HCT116 (cell line): ENCODE data around the gene TTBK1.

Experiments
- ATF3 ChIP-seq: IDR thresholded peaks from 2 replicates; pipeline ENCODE4 v1.6.1; 2012
- CTCF ChIP-seq, 3 experiments: fragments of 200-600 bp in 1 of 3; sonication (generic) in 1 of 3; IDR thresholded peaks in 2 of 3; conservative IDR thresholded peaks in 1 of 3; 2 replicates each; pipeline ENCODE4 v1.5.1; 2012 to 2017; ENCODE audit warnings: low read depth in 2 of 3, low read length in 2 of 3, antibody characterized with exemption in 1 of 3, borderline replicate concordance in 1 of 3, control low read depth in 1 of 3, mild to moderate bottlenecking in 1 of 3, mixed read lengths in 1 of 3, mixed run types in 1 of 3, moderate library complexity in 1 of 3; ENCODE audit not compliant: insufficient read depth in 1 of 3
- EZH2 ChIP-seq: fragments of 200-600 bp; sonication (generic); IDR thresholded peaks from 2 replicates; pipeline ENCODE4 v1.6.1; 2017; ENCODE audit warnings: antibody characterized with exemption, mixed run types
- EZH2phosphoT487 ChIP-seq: fragments of 200-600 bp; IDR thresholded peaks from 2 replicates; pipeline ENCODE4 v1.6.1; 2018; ENCODE audit warnings: antibody characterized with exemption, borderline replicate concordance
- FOSL1 ChIP-seq: IDR thresholded peaks from 2 replicates; pipeline ENCODE4 v1.6.1; 2012; ENCODE audit warnings: low read depth
- MAX ChIP-seq: IDR thresholded peaks from 2 replicates; pipeline ENCODE4 v1.6.1; 2012
- POLR2A ChIP-seq: IDR thresholded peaks from 2 replicates; pipeline ENCODE4 v1.7.0; 2011; ENCODE audit warnings: borderline replicate concordance; ENCODE audit not compliant: insufficient read depth, insufficient read length; ENCODE audit errors: extremely low read depth
- POLR2AphosphoS5 ChIP-seq: IDR thresholded peaks from 2 replicates; pipeline ENCODE4 v1.6.1; 2011; ENCODE audit warnings: mild to moderate bottlenecking, low read depth, low read length, moderate library complexity
- ZNF274 ChIP-seq: fragments of 200-500 bp; sonication (Bioruptor generic); IDR thresholded peaks from 2 replicates; pipeline ENCODE4 v1.6.1; 2014; ENCODE audit warnings: mild to moderate bottlenecking, low read depth, low read length, inconsistent platforms
- TF ChIP-seq, protein P1 (sequence below): IDR thresholded peaks from 2 replicates; pipeline ENCODE4 v1.6.1; 2012; ENCODE audit warnings: low read depth

GRCh38 chr6:43293698-43294097, 50.4 kb downstream of the TTBK1 start:
- no peak for TF ChIP-seq ZNF274
- TF ChIP-seq CTCF (IDR thresholded peaks at IDR 0.05 in 2 of 3, conservative IDR thresholded peaks at IDR 0.05 in 1 of 3; ENCODE audit: borderline replicate concordance in 1 of 3, insufficient read depth in 1 of 3, low read depth in 2 of 3, low read length in 2 of 3) = no peak
- TF ChIP-seq MAX = no peak
- TF ChIP-seq FOSL1 = no peak
- TF ChIP-seq EZH2phosphoT487 = no peak
- TF ChIP-seq EZH2 = no peak
- no peak for TF ChIP-seq POLR2A
- TF ChIP-seq, protein P1, sequence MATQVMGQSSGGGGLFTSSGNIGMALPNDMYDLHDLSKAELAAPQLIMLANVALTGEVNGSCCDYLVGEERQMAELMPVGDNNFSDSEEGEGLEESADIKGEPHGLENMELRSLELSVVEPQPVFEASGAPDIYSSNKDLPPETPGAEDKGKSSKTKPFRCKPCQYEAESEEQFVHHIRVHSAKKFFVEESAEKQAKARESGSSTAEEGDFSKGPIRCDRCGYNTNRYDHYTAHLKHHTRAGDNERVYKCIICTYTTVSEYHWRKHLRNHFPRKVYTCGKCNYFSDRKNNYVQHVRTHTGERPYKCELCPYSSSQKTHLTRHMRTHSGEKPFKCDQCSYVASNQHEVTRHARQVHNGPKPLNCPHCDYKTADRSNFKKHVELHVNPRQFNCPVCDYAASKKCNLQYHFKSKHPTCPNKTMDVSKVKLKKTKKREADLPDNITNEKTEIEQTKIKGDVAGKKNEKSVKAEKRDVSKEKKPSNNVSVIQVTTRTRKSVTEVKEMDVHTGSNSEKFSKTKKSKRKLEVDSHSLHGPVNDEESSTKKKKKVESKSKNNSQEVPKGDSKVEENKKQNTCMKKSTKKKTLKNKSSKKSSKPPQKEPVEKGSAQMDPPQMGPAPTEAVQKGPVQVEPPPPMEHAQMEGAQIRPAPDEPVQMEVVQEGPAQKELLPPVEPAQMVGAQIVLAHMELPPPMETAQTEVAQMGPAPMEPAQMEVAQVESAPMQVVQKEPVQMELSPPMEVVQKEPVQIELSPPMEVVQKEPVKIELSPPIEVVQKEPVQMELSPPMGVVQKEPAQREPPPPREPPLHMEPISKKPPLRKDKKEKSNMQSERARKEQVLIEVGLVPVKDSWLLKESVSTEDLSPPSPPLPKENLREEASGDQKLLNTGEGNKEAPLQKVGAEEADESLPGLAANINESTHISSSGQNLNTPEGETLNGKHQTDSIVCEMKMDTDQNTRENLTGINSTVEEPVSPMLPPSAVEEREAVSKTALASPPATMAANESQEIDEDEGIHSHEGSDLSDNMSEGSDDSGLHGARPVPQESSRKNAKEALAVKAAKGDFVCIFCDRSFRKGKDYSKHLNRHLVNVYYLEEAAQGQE = no peak
- TF ChIP-seq POLR2AphosphoS5 = no peak
- no peak for TF ChIP-seq ATF3
